ENCODE data around the gene TBC1D16. TPM values are rescaled to one million over a fixed set of nuclear protein-coding genes. Genes with fewer than 3 reads are reported as not detected.

TBC1D16 gene
- total RNA-seq, 2 experiments from 2014 or later, result 8.8 to 9.0 TPM

DNA sequence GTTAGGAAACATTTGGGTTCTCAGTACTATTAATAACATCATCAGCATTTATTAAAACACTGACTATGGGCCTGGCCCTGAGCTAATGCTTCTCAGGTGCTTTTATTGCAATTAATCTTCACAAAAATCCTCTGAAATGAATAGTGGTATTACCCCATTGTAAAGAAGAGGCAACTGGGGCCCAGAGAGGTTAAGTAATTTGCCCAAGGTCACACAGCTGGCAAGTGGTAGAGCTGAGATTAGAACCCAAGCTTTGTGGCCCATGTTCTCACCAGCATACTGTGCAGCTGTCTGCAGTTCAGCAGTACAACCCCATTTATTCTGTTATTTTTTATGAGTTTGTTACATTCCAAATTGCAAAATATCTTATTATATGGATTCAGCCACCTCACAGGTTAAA lies 82.3 kb downstream of the TBC1D16 start:
- no peaks in the 10 kb centered on the region for H3K27me3 Mint-ChIP-seq
- no peaks in the 10 kb centered on the region for H3K9me3 Mint-ChIP-seq
- H3K36me3 Mint-ChIP-seq, result peaks cover 2% of the 10 kb centered on the region
- no peak overlapping the region for H3K27ac Mint-ChIP-seq
- no peak overlapping the region for H3K4me3 Mint-ChIP-seq
- DNase-seq, result no peak
- peaks cover 5% of the 10 kb centered on the region for H3K4me1 Mint-ChIP-seq

DNA sequence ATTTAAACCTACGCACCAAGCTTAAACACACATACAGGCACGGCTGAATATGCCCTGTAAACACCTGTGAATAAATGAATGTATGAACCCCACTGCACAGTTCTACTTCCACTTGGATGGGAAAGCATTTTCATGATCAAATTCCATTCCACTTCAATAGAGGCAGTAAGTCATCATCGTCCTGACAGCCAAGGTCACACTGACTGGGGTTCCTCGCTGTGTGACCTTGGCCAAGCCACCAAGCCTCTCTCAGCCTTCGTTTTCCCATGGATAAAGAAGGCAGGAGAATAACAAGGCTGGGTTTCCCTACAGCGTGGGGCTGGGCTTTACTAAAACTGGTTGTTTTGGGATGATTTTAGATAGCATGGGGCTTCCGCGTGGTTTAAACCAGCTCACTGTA lies 82.8 kb downstream of the TBC1D16 start:
- Mint-ChIP-seq H3K36me3 (peaks cover 2% of the 10 kb centered on the region), H3K4me1 (peaks cover 5% of the 10 kb centered on the region), H3K4me3 (no peak overlapping the region), H3K27ac (no peak overlapping the region), H3K27me3 (no peaks in the 10 kb centered on the region), H3K9me3 (no peaks in the 10 kb centered on the region)
- no peak for DNase-seq

DNA sequence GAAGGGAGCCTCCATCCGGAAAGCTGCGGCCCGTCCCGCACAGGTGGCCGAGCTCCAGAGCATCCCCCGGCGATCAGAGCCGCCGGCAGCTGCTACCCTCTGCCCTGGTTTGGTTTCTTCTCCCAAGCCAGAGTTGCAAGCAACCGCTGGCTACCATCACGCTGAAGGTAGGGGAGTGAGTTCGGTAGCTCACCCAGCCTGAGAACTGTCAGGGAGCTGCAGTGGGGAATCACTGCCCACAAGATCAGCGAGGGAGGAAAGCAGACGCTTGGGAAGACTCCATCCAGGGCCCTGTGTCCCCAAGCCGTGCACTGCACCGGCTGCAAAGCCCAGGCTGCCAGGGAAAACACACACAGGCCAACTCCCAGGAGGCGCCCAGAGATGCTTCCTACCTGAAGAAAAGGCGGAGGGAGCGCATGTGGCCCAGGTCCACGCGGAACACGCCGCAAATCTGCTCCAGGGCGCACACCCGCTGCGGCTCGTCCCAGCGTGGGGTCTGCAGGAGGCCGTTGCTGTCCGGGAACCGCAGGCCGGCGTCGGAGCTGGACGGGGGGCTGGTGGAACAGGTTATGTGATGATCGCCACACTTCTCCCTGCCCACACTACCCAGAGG lies 83.3 kb downstream of the TBC1D16 start:
- H3K4me3 Mint-ChIP-seq, result no peak overlapping the region
- no peak overlapping the region for H3K27ac Mint-ChIP-seq
- peaks cover 5% of the 10 kb centered on the region for H3K4me1 Mint-ChIP-seq
- H3K27me3 Mint-ChIP-seq, result no peaks in the 10 kb centered on the region
- DNase-seq, result no peak
- no peaks in the 10 kb centered on the region for H3K9me3 Mint-ChIP-seq
- peaks cover 2% of the 10 kb centered on the region for H3K36me3 Mint-ChIP-seq

DNA sequence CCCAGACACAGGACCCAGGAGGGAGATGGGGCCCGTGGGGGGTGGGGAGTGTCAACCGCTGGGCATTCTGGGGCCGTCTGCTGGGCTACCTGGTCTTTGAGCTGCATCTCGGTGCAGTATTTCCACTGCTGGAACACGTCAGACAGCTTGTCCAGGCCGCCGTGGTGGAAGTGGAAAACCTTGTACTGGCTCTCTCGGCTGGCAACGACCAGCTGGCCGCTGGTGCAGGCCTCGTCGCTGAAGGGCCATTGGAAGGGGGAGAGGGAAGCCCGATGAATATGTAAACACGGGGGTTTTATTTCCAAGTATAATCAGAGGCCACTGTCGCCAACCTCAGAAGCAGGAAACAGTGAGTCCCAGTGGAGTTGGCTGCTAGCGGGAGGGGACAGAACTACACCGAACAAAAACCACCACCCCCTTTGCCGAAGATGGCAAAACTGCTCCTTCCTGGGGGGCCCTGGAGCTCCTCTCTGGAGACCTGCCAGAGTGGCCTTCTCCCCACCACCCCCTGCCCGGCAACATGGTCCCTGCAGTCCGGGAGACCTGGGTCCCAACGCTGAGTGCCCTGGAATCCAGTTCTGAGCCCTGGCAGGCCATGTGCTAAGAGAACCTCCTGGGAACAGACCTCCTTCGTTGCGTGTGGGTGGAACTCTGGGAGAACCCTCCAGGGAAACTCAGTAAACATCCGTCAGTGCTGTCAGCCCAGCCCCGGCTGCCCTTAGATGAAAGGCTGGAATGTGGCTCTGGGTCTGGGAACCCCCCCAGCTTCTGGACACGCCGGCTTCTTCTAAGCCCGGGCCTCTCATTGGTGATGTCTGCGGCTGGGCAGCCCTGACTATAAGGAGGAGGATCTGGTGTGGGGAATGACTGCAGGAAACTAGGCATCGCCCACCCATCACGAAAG lies 84.1 kb downstream of the TBC1D16 start:
- no peaks in the 10 kb centered on the region for H3K9me3 Mint-ChIP-seq
- H3K4me3 Mint-ChIP-seq, result no peak overlapping the region
- no peak overlapping the region for H3K27ac Mint-ChIP-seq
- H3K27me3 Mint-ChIP-seq, result no peaks in the 10 kb centered on the region
- H3K36me3 Mint-ChIP-seq, result peaks cover 2% of the 10 kb centered on the region
- no peaks in the 10 kb centered on the region for H3K4me1 Mint-ChIP-seq
- DNase-seq, result no peak

GRCh38 chr17:79950751-79951150 lies 84.9 kb downstream of the TBC1D16 start:
- Mint-ChIP-seq H3K4me3 (no peak overlapping the region), H3K27me3 (no peaks in the 10 kb centered on the region), H3K4me1 (no peaks in the 10 kb centered on the region), H3K27ac (no peak overlapping the region), H3K9me3 (no peaks in the 10 kb centered on the region), H3K36me3 (peaks cover 2% of the 10 kb centered on the region)
- no peak for DNase-seq

DNA sequence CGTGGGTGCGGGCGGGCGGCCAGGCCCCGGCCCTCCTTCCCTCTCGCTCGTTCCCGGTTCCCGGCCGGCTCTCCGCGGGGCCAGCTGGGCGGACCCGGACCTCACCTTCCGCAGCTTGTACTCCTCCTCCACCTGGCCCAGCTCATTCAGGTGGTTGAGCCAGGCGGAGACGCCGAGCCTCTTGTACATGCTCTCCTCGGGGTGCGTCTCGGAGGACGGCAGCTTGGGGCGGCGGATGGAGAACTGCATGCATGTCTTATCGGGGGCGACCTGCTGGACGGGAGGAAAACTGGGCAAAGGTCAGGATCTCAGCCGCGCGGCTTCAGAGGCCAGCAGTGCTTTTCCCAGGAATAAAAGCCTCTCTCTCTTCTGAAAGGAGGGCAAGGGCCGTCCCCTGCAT lies 85.4 kb downstream of the TBC1D16 start:
- peaks cover 2% of the 10 kb centered on the region for H3K36me3 Mint-ChIP-seq
- no peak overlapping the region for H3K27ac Mint-ChIP-seq

GRCh38 chr17:79949656-79950209 lies 85.9 kb downstream of the TBC1D16 start:
- no peak overlapping the region for H3K27ac Mint-ChIP-seq
- H3K4me3 Mint-ChIP-seq, result no peak overlapping the region
- peaks cover 2% of the 10 kb centered on the region for H3K36me3 Mint-ChIP-seq
- no peaks in the 10 kb centered on the region for H3K27me3 Mint-ChIP-seq
- DNase-seq, result no peak
- H3K4me1 Mint-ChIP-seq, result no peaks in the 10 kb centered on the region
- H3K9me3 Mint-ChIP-seq, result no peaks in the 10 kb centered on the region

More for the DNA sequence above, 85.4 kb downstream of the TBC1D16 start:
- no peak for DNase-seq
- Mint-ChIP-seq H3K4me3 (no peak overlapping the region), H3K9me3 (no peaks in the 10 kb centered on the region), H3K27me3 (no peaks in the 10 kb centered on the region), H3K4me1 (no peaks in the 10 kb centered on the region)

DNA sequence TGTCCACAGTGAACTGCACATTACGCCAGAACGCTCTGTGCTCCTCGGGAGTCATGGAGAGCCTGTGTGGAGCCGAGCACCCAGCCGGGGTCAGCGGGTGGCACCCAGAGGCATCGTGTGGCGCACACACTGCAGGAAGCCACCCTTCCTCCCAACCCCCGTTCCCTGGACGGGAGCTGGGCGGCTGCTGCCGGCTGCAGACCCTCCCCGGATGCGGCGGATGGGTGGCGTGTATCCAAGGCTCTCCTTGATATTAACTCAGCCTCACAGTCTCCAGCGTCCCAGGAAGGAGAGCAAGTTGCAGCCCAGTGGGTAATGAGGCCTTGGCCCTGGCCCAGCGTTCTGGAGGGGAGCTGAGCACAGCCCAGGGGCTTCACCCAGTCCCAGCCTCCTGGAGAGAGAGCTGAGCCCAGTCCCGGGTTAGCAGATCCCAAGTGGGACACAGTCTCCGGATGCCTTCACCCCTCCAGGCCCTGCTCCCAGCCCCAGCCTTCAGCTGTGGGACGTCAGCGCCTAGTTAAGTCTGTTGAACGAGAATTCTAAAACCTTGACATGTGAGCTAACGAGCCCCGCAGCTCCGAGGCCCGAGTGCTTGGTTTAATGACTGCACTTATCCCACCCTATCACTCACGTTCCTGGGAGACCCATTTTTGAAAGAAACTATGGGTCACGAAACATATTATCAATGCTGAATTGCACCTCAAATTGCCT lies 86.6 kb downstream of the TBC1D16 start:
- H3K4me3 Mint-ChIP-seq, result no peak overlapping the region
- peaks cover 2% of the 10 kb centered on the region for H3K36me3 Mint-ChIP-seq
- DNase-seq, result no peak
- H3K9me3 Mint-ChIP-seq, result no peaks in the 10 kb centered on the region
- no peaks in the 10 kb centered on the region for H3K4me1 Mint-ChIP-seq
- no peak overlapping the region for H3K27ac Mint-ChIP-seq
- H3K27me3 Mint-ChIP-seq, result no peaks in the 10 kb centered on the region

- peaks cover 2% of the 10 kb centered on the region for H3K36me3 Mint-ChIP-seq
- no peak overlapping the region for H3K4me3 Mint-ChIP-seq
- no peaks in the 10 kb centered on the region for H3K27me3 Mint-ChIP-seq
- no peak overlapping the region for H3K27ac Mint-ChIP-seq
- no peak for DNase-seq
- no peaks in the 10 kb centered on the region for H3K9me3 Mint-ChIP-seq
- no peaks in the 10 kb centered on the region for H3K4me1 Mint-ChIP-seq
These were observed 87.2 kb downstream of the TBC1D16 start for GRCh38 chr17:79948406-79948944.

- Mint-ChIP-seq H3K4me1 (peaks cover 4% of the 10 kb centered on the region), H3K36me3 (peaks cover 2% of the 10 kb centered on the region), H3K27ac (no peak overlapping the region), H3K9me3 (no peaks in the 10 kb centered on the region), H3K27me3 (no peaks in the 10 kb centered on the region), H3K4me3 (no peak overlapping the region)
- no peak for DNase-seq
These were observed 88.2 kb downstream of the TBC1D16 start for GRCh38 chr17:79947351-79948031.

DNA sequence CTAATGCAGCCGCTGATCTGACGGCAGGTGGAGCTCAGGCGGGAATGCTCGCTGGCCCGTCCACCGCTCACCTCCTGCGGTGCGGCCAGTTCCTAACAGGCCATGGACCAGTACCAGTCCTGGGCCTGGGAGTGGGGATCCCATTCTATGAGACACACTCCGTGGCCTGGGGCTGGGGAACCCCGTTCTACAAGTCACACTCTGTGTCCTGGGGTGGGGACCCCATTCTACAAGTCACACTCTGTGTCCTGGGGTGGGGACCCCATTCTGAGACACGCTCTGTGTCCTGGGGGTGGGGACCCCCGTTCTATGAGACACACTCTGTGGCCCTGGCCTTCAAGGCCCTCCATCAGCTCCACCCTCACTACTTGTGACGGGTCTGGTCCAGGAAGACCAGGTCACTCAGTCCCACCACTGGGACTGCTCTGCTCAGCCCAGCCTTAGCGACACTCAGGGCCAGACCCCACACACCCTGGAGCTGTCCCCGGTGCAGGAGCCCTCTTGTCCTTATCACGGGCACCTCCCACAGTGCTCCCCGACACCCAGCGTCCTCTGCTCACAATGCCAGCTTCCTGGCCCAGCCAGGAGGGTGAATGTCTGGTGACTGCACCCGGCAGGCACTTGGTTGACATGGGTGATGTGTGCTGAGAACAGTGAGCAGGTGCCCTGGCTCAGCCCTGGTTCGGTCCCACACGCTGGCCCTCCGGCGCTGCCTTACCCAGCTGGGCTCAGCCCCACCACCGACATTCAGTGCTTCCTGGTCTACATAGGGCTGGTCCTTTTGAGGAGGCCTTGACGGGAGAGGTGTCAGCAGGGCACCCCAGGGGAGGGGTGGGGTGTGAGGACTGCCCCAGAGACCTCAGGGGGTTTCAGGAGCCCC lies 89.1 kb downstream of the TBC1D16 start:
- Mint-ChIP-seq H3K4me3 (no peak overlapping the region), H3K27me3 (no peaks in the 10 kb centered on the region), H3K9me3 (no peaks in the 10 kb centered on the region), H3K27ac (no peak overlapping the region), H3K4me1 (peaks cover 4% of the 10 kb centered on the region), H3K36me3 (peaks cover 2% of the 10 kb centered on the region)
- no peak for DNase-seq

GRCh38 chr17:79945591-79946255 lies 89.9 kb downstream of the TBC1D16 start:
- Mint-ChIP-seq H3K27ac (no peak overlapping the region), H3K4me1 (peaks cover 4% of the 10 kb centered on the region), H3K27me3 (no peaks in the 10 kb centered on the region), H3K9me3 (no peaks in the 10 kb centered on the region), H3K36me3 (peaks cover 2% of the 10 kb centered on the region), H3K4me3 (no peak overlapping the region)
- DNase-seq, result no peak

DNA sequence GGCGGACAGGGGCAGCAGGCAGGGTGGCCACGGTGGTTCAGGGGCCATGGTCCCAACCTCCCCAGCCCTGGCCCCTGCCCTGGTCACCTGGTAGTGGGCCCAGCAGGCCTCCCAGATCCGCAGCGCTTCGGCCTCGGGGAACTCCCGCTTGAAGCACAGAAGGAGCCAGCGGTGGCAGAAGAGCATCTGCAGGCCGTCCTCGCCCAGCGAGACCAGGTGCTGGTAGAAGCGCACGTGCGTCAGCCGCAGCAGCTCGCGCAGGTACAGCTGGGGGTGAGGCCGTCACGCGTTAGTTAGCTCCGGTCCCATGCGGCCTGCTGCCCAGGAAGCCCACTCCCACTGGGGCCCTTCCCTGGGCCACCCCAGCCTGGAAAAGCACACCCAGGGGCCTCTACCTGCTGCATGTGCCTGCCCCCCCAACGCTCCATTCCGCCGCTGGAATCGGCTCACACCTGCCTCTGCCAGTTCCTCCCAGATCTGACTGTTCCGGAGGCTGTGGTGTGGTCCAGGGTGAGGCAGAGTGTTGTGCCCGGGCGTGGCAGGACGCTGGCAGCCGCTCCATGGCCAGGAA lies 90.8 kb downstream of the TBC1D16 start:
- Mint-ChIP-seq H3K4me1 (peaks cover 4% of the 10 kb centered on the region), H3K27me3 (no peaks in the 10 kb centered on the region), H3K27ac (no peak overlapping the region), H3K36me3 (peaks cover 1% of the 10 kb centered on the region), H3K9me3 (no peaks in the 10 kb centered on the region), H3K4me3 (no peak overlapping the region)
- DNase-seq, result no peak

All from activated naive CD8-positive, alpha-beta T cell treated with anti-CD3 and anti-CD28 coated beads for 36 hours (primary cell).